OCI-LY7 (cell line): ENCODE results near the gene CXCL16. TPM values are rescaled to one million over a fixed set of nuclear protein-coding genes. Genes with fewer than 3 reads are reported as not detected.

ENCODE experiments used
- BruUV-seq: library from RNA; stranded (reverse); fragments of 400-500 nt; replicated peaks from 2 replicates; lab custom pipeline; 2021; lab: Mats Ljungman, UMichigan
- CTCF ChIA-PET: fragments of 300-600 bp; sonication (Branson Sonifier 250); formaldehyde crosslinking; loops from one replicate; lab custom pipeline; 2022; ENCODE audit warnings: antibody characterized with exemption; ENCODE audit not compliant: unreplicated experiment; lab: Charles Lee
- POLR2A ChIA-PET: fragments of 300-600 bp; sonication (Branson Sonifier 250); formaldehyde crosslinking; loops from one replicate; lab custom pipeline; 2022; ENCODE audit warnings: antibody characterized with exemption; lab: Charles Lee
- DNase-seq: peaks from one replicate; pipeline ENCODE4 v3.0.0-alpha.2; 2015; ENCODE audit warnings: low spot score
- H2AFZ ChIP-seq: fragments of 200-600 bp; sonication (generic), shearing (Covaris generic); 2 replicates; pipeline ENCODE4 v1.6.1; 2014; ENCODE audit warnings: mild to moderate bottlenecking, antibody characterized with exemption, low read length, moderate library complexity
- H3K27ac ChIP-seq: fragments of 200-600 bp; sonication (generic); 2 replicates; pipeline ENCODE4 v1.5.1; 2014; ENCODE audit warnings: mixed run types, low read depth, mild to moderate bottlenecking, moderate library complexity, low read length, inconsistent platforms; ENCODE audit not compliant: poor library complexity, severe bottlenecking
- H3K36me3 ChIP-seq: fragments of 200-600 bp; sonication (generic); 2 replicates; pipeline ENCODE4 v1.6.1; 2014; ENCODE audit warnings: mild to moderate bottlenecking, antibody characterized with exemption, low read length, moderate library complexity, mixed read lengths; ENCODE audit not compliant: insufficient read depth
- H3K4me1 ChIP-seq: fragments of 200-600 bp; sonication (generic); 2 replicates; pipeline ENCODE4 v1.5.1; 2014; ENCODE audit warnings: mild to moderate bottlenecking, low read length; ENCODE audit not compliant: insufficient read depth, poor library complexity, severe bottlenecking
- H3K4me2 ChIP-seq: fragments of 200-600 bp; sonication (generic); 2 replicates; pipeline ENCODE4 v1.6.1; 2014; ENCODE audit warnings: mild to moderate bottlenecking, low read length
- H3K4me3 ChIP-seq: fragments of 200-600 bp; sonication (generic); 2 replicates; pipeline ENCODE4 v1.5.1; 2014; ENCODE audit warnings: mild to moderate bottlenecking, low read depth, low read length; ENCODE audit not compliant: poor library complexity, severe bottlenecking
- H3K79me2 ChIP-seq: fragments of 200-600 bp; sonication (generic); 2 replicates; pipeline ENCODE4 v1.6.1; 2016; ENCODE audit warnings: low read depth, mild to moderate bottlenecking, low read length, moderate library complexity, mixed read lengths; ENCODE audit not compliant: insufficient read depth
- H3K9me2 ChIP-seq: fragments of 200-600 bp; sonication (generic); 2 replicates; pipeline ENCODE4 v1.6.1; 2016; ENCODE audit warnings: mild to moderate bottlenecking, low read length, mixed read lengths; ENCODE audit not compliant: insufficient read depth
- H3K9me3 ChIP-seq: fragments of 200-600 bp; sonication (generic); 2 replicates; pipeline ENCODE4 v1.6.1; 2014; ENCODE audit warnings: mild to moderate bottlenecking, mixed run types, low read length, mixed read lengths
- H4K20me1 ChIP-seq: fragments of 200-600 bp; sonication (generic); 2 replicates; pipeline ENCODE4 v1.6.1; 2014; ENCODE audit warnings: mild to moderate bottlenecking, antibody characterized with exemption, low read length, moderate library complexity, mixed read lengths; ENCODE audit not compliant: insufficient read depth
- CTCF ChIP-seq: fragments of 200-600 bp; sonication (generic); conservative IDR thresholded peaks from 2 replicates; pipeline ENCODE4 v1.5.1; 2014; ENCODE audit warnings: mild to moderate bottlenecking, antibody characterized with exemption, low read length, moderate library complexity, mixed read lengths
- EZH2phosphoT487 ChIP-seq: fragments of 200-600 bp; sonication (generic); IDR thresholded peaks from 2 replicates; pipeline ENCODE4 v1.6.1; 2018; ENCODE audit warnings: low read depth, borderline replicate concordance, mild to moderate bottlenecking, mixed run types, antibody characterized with exemption, low read length, moderate library complexity, mixed read lengths
- intact Hi-C: fragments of 100-400 bp; cut with micrococcal nuclease; formaldehyde crosslinking; loops from one replicate; pipeline ENCODE4 v1.10.0; 2022; ENCODE audit not compliant: unreplicated experiment
- total RNA-seq, 2 experiments: library from RNA; depleted of rRNA in 1 of 2; stranded (reverse); fragments of >200 nt in 1 of 2; shearing (Covaris generic) in 1 of 2; gene quantifications; 2 replicates each; pipeline ENCODE4 v1.2.3, GENCODE V29; 2014 to 2022

Gene CXCL16
- total RNA-seq, 2 experiments from 2014 or later, result not detected

GRCh38 chr17:4788159-4788806 is 48.6 kb upstream of the CXCL16 start:
- H3K36me3 ChIP-seq, result no peaks in the 10 kb centered on the region
- no peak overlapping the region for H3K27ac ChIP-seq
- TF ChIP-seq EZH2phosphoT487, result no peak
- no peak for TF ChIP-seq CTCF
- no peak overlapping the region for H3K4me2 ChIP-seq
- ChIA-PET POLR2A (no interaction called here), CTCF (no interaction called here)
- H2AFZ ChIP-seq, result no peak overlapping the region
- no peak overlapping the region for H3K4me3 ChIP-seq
- no TSS peak for BruUV-seq
- H3K9me2 ChIP-seq, result no peaks in the 10 kb centered on the region
- DNase-seq, result no peak
- H3K79me2 ChIP-seq, result no peaks in the 10 kb centered on the region
- H3K4me1 ChIP-seq, result peaks cover 13% of the 10 kb centered on the region
- no peaks in the 10 kb centered on the region for H3K9me3 ChIP-seq
- H4K20me1 ChIP-seq, result no peaks in the 10 kb centered on the region
- intact Hi-C loops, result no loop called here

- DNase-seq, result no peak
- intact Hi-C loops, result no loop called here
- H3K4me2 ChIP-seq, result no peak overlapping the region
- peaks cover 13% of the 10 kb centered on the region for H3K4me1 ChIP-seq
- H3K4me3 ChIP-seq, result no peak overlapping the region
- CTCF ChIA-PET, result no interaction called here
- TF ChIP-seq EZH2phosphoT487 (no peak), CTCF (no peak)
- no peaks in the 10 kb centered on the region for H3K9me2 ChIP-seq
- no peaks in the 10 kb centered on the region for H4K20me1 ChIP-seq
- no peaks in the 10 kb centered on the region for H3K9me3 ChIP-seq
- no TSS peak for BruUV-seq
- H3K79me2 ChIP-seq, result no peaks in the 10 kb centered on the region
- no peak overlapping the region for H2AFZ ChIP-seq
- POLR2A ChIA-PET, result no interaction called here
- H3K36me3 ChIP-seq, result no peaks in the 10 kb centered on the region
- H3K27ac ChIP-seq, result no peak overlapping the region
Measured at GRCh38 chr17:4786516-4786915, 46.8 kb upstream of the CXCL16 start.

- CTCF ChIA-PET, result no interaction called here
- H3K4me1 ChIP-seq, result peaks cover 13% of the 10 kb centered on the region
- POLR2A ChIA-PET, result no interaction called here
- H3K4me3 ChIP-seq, result no peak within 1 kb of the TSS
- no peak within 1 kb of the TSS for H3K4me2 ChIP-seq
- H3K79me2 ChIP-seq, result no peaks in the 10 kb centered on the region
- no peaks in the 10 kb centered on the region for H4K20me1 ChIP-seq
- no peak within 1 kb of the TSS for H2AFZ ChIP-seq
- TF ChIP-seq CTCF, result no peak
- H3K36me3 ChIP-seq, result no peaks in the 10 kb centered on the region
- no peak for DNase-seq
- BruUV-seq, result no TSS peak
- H3K27ac ChIP-seq, result no peak within 1 kb of the TSS
- intact Hi-C loops, result no loop called here
- no peaks in the 10 kb centered on the region for H3K9me2 ChIP-seq
- H3K9me3 ChIP-seq, result no peaks in the 10 kb centered on the region
Measured at GRCh38 chr17:4786106-4786511, 46.4 kb upstream of the CXCL16 start, which contains the start of gene VMO1. TSS of gene VMO1 (minus strand) at chr17:4786364. CDS start at chr17:4786352, 12 bp downstream.
